Ascending aorta (tissue), 2 donors: Measurements from ENCODE around the gene MRPL49. TPM values are rescaled to one million over a fixed set of nuclear protein-coding genes. Genes with fewer than 3 reads are reported as not detected.

ENCODE experiments used
- DNase-seq, 2 donors: peaks; one replicate each; pipeline ENCODE4 v3.0.0-alpha.2; 2019; ENCODE audit warnings: low spot score in 2 of 2
- H3K27ac ChIP-seq, 2 donors: fragments of 200-600 bp; sonication (generic); one replicate each; pipeline ENCODE4 v1.5.1; 2016 to 2017; ENCODE audit warnings: mild to moderate bottlenecking in 1 of 2
- H3K27me3 ChIP-seq: fragments of 200-600 bp; sonication (generic); one replicate; pipeline ENCODE4 v1.5.1; 2017
- H3K36me3 ChIP-seq, 2 donors: fragments of 200-600 bp; sonication (generic); one replicate each; pipeline ENCODE4 v1.5.1; 2016
- H3K4me1 ChIP-seq, 2 donors: fragments of 200-600 bp; sonication (generic); one replicate each; pipeline ENCODE4 v1.5.1; 2016 to 2017; ENCODE audit warnings: mild to moderate bottlenecking in 1 of 2
- H3K4me3 ChIP-seq, 2 donors: fragments of 200-600 bp; sonication (generic); one replicate each; pipeline ENCODE4 v1.5.1; 2016 to 2017; ENCODE audit warnings: mild to moderate bottlenecking in 1 of 2
- H3K9me3 ChIP-seq, 2 donors: fragments of 200-600 bp; sonication (generic); one replicate each; pipeline ENCODE4 v1.5.1; 2016
- intact Hi-C: fragments of 100-400 bp; cut with DNase I; formaldehyde crosslinking; loops from one replicate; pipeline ENCODE4 v1.15.1; 2023
- total RNA-seq: library from RNA; depleted of rRNA; stranded (reverse); fragments of >200 nt; gene quantifications from one replicate; pipeline ENCODE4 v1.1.0, GENCODE V29; 2016
- TF ChIP-seq, protein P1 (sequence below), 3 experiments: fragments of 200-600 bp in 2 of 3; fragments of 450-650 bp in 1 of 3; sonication (generic) in 2 of 3; IDR thresholded peaks; one replicate each; pipeline ENCODE4 v1.5.1; 2016 to 2019; ENCODE audit warnings: antibody characterized with exemption in 3 of 3, mild to moderate bottlenecking in 1 of 3, moderate library complexity in 1 of 3

MRPL49 gene
- total RNA-seq, 1 donor from 2014 or later: 43.2 TPM

- no peaks in the 10 kb centered on the region for H3K9me3 ChIP-seq
- no peaks in the 10 kb centered on the region for H3K27me3 ChIP-seq
- TF ChIP-seq, protein P1, sequence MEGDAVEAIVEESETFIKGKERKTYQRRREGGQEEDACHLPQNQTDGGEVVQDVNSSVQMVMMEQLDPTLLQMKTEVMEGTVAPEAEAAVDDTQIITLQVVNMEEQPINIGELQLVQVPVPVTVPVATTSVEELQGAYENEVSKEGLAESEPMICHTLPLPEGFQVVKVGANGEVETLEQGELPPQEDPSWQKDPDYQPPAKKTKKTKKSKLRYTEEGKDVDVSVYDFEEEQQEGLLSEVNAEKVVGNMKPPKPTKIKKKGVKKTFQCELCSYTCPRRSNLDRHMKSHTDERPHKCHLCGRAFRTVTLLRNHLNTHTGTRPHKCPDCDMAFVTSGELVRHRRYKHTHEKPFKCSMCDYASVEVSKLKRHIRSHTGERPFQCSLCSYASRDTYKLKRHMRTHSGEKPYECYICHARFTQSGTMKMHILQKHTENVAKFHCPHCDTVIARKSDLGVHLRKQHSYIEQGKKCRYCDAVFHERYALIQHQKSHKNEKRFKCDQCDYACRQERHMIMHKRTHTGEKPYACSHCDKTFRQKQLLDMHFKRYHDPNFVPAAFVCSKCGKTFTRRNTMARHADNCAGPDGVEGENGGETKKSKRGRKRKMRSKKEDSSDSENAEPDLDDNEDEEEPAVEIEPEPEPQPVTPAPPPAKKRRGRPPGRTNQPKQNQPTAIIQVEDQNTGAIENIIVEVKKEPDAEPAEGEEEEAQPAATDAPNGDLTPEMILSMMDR (IDR thresholded peaks at IDR 0.05): no peak
- peak in 1 of 2 donors; percentile 61 for DNase-seq
- no peak overlapping the region for H3K4me3 ChIP-seq
- peaks cover 79 to 87% of the 10 kb centered on the region in 2 donors for H3K36me3 ChIP-seq
- no peak overlapping the region for H3K27ac ChIP-seq
- H3K4me1 ChIP-seq: peaks cover 9 to 12% of the 10 kb centered on the region in 2 donors
- intact Hi-C loops: no loop called here
Measured at GRCh38 chr11:65128182-65129145, 6.3 kb downstream of the MRPL49 start.

DNA sequence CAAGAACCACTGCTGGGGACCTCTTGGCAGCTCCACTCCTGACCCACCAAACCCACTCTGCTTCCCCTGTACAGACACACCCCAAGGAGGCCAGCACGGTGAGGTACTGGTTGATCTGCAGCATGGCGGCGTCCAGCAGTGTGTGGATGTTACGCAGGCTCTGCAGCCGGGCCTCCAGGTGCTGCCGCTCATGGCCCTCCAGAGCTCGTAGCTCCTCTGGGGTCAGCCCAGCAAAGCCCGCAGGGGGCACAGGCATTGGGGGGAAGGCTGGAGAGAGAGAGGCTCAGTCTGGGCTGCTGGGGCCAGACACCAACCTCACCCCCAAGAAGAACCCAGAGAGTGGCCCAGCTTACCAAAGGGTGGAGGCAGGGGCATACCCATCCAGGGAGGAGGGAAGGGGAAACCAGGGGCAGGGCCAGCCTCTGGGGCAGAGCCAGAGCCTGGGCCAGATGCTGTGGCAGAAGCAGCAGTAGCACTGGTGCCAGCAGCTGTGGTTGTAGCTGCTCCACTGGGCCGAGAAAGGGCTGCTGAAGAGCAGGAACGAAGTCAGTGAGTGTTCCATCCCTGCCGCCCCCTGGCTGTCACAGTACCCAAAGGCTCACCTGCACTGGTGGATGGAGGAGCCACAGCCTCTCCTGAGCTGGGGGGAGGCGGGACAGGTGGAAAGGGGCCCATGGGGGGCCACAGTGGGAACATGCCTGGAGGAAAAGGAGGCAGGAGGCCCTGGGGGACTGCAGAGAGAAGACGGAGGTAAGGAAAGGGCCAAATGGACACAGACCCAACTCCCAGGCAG, 7.7 kb downstream of the MRPL49 start:
- Histone ChIP-seq H3K27ac (no peak overlapping the region), H3K4me3 (no peak overlapping the region), H3K9me3 (no peaks in the 10 kb centered on the region), H3K36me3 (peaks cover 79 to 82% of the 10 kb centered on the region in 2 donors), H3K4me1 (peaks cover 11 to 15% of the 10 kb centered on the region in 2 donors), H3K27me3 (no peaks in the 10 kb centered on the region)
- peak in 1 of 2 donors; percentile 57 for DNase-seq
- TF ChIP-seq, protein P1 (IDR thresholded peaks at IDR 0.05): no peak
- intact Hi-C loops: no loop called here

GRCh38 chr11:65130631-65131416, 8.7 kb downstream of the MRPL49 start:
- Histone ChIP-seq H3K4me1 (peaks cover 11 to 20% of the 10 kb centered on the region in 2 donors), H3K4me3 (no peak overlapping the region), H3K27ac (no peak overlapping the region), H3K9me3 (no peaks in the 10 kb centered on the region), H3K36me3 (peaks cover 70 to 72% of the 10 kb centered on the region in 2 donors), H3K27me3 (no peaks in the 10 kb centered on the region)
- intact Hi-C loops: no loop called here
- TF ChIP-seq, protein P1 (IDR thresholded peaks at IDR 0.05): no peak
- DNase-seq: peak in 1 of 2 donors; percentile 55

DNA sequence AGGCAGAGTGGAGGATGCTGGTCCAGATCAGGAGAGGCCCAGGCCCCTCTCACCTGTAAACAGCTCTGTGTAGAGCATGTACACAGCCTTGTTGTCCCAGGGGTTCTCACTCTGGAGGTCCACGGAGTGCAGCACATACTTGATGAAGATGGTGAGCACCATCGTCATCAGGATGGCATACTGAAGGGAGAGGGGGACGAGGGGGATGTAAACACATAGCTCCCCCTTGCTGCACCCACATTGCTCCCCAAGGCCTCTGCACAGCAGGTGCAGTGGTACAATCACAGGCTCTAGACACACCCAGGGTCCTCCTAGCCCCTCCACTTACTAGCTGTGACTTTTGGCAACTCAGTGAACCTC, 9.3 kb downstream of the MRPL49 start:
- Histone ChIP-seq H3K4me3 (no peak overlapping the region), H3K27ac (no peak overlapping the region), H3K4me1 (peaks cover 11 to 24% of the 10 kb centered on the region in 2 donors), H3K27me3 (no peaks in the 10 kb centered on the region), H3K36me3 (peaks cover 64 to 68% of the 10 kb centered on the region in 2 donors), H3K9me3 (no peaks in the 10 kb centered on the region)
- peak in 1 of 2 donors; percentile 55 for DNase-seq
- intact Hi-C loops: no loop called here
- TF ChIP-seq, protein P1 (IDR thresholded peaks at IDR 0.05): no peak

GRCh38 chr11:65131895-65132237, 9.7 kb downstream of the MRPL49 start:
- intact Hi-C loops: no loop called here
- Histone ChIP-seq H3K4me1 (peaks cover 11 to 24% of the 10 kb centered on the region in 2 donors), H3K27me3 (no peaks in the 10 kb centered on the region), H3K9me3 (no peaks in the 10 kb centered on the region), H3K27ac (peak overlapping the region in 1 of 2 donors; percentile 99), H3K4me3 (no peak overlapping the region), H3K36me3 (peaks cover 59 to 63% of the 10 kb centered on the region in 2 donors)
- TF ChIP-seq, protein P1 (IDR thresholded peaks at IDR 0.05): no peak
- DNase-seq: peak in 1 of 2 donors; percentile 58
